ENCODE data around the gene PRRC2A. TPM values are rescaled to one million over a fixed set of nuclear protein-coding genes. Genes with fewer than 3 reads are reported as not detected.
A peak's percentile ranks its signal among the peaks of the same experiment; 100 is the strongest.

PRRC2A gene
- total RNA-seq, 1 donor from 2014 or later = 74.6 TPM

DNA sequence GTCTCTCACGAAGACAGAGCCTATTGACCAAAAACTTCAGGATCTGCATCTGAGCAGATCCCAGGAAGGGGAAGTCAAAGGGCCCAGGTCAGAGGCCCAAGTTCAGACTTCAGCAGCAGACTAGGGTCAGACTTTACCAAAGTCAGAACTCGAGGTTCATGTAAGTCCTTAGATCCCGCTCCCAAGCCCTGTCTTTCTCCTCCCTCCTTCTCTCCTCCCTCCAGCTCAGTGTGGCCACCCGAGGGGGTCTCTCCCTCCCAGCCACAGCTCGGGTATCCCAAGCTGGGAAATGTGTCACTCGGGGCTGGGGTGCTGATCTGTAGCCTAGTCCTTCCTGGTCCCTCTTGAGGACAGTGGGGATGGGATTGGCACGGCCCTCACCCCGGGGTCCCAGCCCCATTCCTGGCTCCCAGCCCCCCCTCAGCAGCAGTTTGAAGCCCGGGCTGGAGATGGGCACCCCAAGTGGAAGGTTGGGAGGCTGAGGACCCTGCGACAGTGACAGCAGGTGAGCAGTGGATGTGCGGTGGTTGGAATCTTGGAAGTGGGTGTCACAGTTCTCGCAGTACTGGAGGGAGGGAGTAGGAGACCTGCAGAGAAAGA, 41.7 kb downstream of the PRRC2A start:
- intact Hi-C loops (cut with DNase I) = no loop called here
- Histone ChIP-seq H3K27me3 (no peaks in the 10 kb centered on the region), H3K4me3 (no peak overlapping the region), H3K27ac (peak overlapping the region; percentile 95), H3K4me1 (peaks cover 72% of the 10 kb centered on the region), H3K9me3 (no peaks in the 10 kb centered on the region), H3K36me3 (peaks cover 0 to 14% of the 10 kb centered on the region in 2 donors)
- no peak for TF ChIP-seq POLR2A (IDR thresholded peaks at IDR 0.05)
- no peak for TF ChIP-seq CTCF (IDR thresholded peaks at IDR 0.05)
- no peak for TF ChIP-seq POLR2AphosphoS5 (IDR thresholded peaks at IDR 0.05; ENCODE audit: insufficient read depth in 1 of 2, low read depth in 1 of 2)
- DNase-seq (ENCODE audit: extremely low spot score in 2 of 2) = no peak

DNA sequence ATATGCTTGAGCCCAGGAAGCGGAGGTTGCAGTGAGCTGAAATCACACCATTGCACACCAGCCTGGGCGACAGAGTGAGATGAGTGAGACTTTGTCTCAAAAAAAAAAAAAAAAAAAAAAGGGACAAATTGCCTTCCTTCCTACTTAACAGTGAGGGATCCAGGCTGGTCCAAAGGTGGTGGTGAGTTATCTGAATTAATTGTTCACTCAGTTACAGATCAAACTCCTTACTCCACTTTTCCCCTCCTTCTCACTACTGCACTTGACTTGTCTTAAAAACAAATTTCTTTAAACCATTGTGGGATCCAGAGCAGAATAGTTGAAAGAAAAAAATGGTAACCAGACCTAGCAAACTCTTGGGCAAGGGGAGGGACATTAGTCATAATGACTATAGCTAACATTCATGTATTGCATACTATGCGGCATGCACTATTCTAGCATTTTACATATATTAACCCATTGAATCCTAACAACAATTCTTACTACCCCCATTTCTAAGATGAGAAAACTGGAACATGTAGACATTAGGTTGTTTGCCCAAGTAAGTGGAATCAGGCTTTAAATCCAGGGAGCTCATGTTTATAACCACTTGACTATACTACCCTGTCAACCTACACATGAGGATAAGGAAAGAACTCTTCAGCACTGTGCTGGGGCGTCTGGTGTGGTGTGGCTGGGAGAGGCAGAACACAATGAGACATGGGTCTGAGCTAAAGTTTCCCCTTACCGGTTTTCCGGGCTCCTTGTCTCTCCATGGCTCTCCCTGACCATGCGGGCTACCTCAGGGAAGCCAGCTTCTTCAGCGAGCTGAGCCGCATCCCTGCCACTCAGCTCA, 42.8 kb downstream of the PRRC2A start:
- peaks cover 75% of the 10 kb centered on the region for H3K4me1 ChIP-seq
- intact Hi-C loops (cut with DNase I) = no loop called here
- peaks cover 0 to 24% of the 10 kb centered on the region in 2 donors for H3K36me3 ChIP-seq
- peak overlapping the region; percentile 79 to 95 for H3K4me3 ChIP-seq
- DNase-seq (ENCODE audit: extremely low spot score in 2 of 2) = no peak
- H3K9me3 ChIP-seq = no peaks in the 10 kb centered on the region
- peak overlapping the region; percentile 95 for H3K27ac ChIP-seq
- H3K27me3 ChIP-seq = no peaks in the 10 kb centered on the region
- TF ChIP-seq POLR2AphosphoS5 (IDR thresholded peaks at IDR 0.05; ENCODE audit: insufficient read depth in 1 of 2, low read depth in 1 of 2) (no peak), CTCF (IDR thresholded peaks at IDR 0.05) (no peak), POLR2A (IDR thresholded peaks at IDR 0.05) (no peak)

- H3K4me1 ChIP-seq = peaks cover 71% of the 10 kb centered on the region
- H3K36me3 ChIP-seq = peaks cover 0 to 32% of the 10 kb centered on the region in 2 donors
- peak overlapping the region; percentile 79 to 95 for H3K4me3 ChIP-seq
- no peaks in the 10 kb centered on the region for H3K9me3 ChIP-seq
- DNase-seq (ENCODE audit: extremely low spot score in 2 of 2) = no peak
- no peaks in the 10 kb centered on the region for H3K27me3 ChIP-seq
- peak overlapping the region; percentile 95 for H3K27ac ChIP-seq
- TF ChIP-seq POLR2AphosphoS5 (IDR thresholded peaks at IDR 0.05; ENCODE audit: insufficient read depth in 1 of 2, low read depth in 1 of 2) = peak; percentile 24 to 50
- no peak for TF ChIP-seq POLR2A (IDR thresholded peaks at IDR 0.05)
- intact Hi-C loops (cut with DNase I) = no loop called here
Measured at GRCh38 chr6:31663961-31664789, 43.7 kb downstream of the PRRC2A start.

- intact Hi-C loops (cut with DNase I) = no loop called here
- peaks cover 0 to 40% of the 10 kb centered on the region in 2 donors for H3K36me3 ChIP-seq
- peaks cover 63% of the 10 kb centered on the region for H3K4me1 ChIP-seq
Measured at GRCh38 chr6:31664790-31665500, 44.4 kb downstream of the PRRC2A start, which contains the start of gene GPANK1. Gene GPANK1 (minus strand): TSS chr6:31664997. CDS start chr6:31664478, 519 bp downstream.

More at GRCh38 chr6:31664790-31665500, 44.4 kb downstream of the PRRC2A start, which contains the start of gene GPANK1:
- Histone ChIP-seq H3K4me3 (peak within 1 kb of the TSS; percentile 79 to 95), H3K27me3 (no peaks in the 10 kb centered on the region), H3K27ac (peak within 1 kb of the TSS; percentile 95), H3K9me3 (no peaks in the 10 kb centered on the region)
- no peak for TF ChIP-seq CTCF (IDR thresholded peaks at IDR 0.05)
- peak in 1 of 2 donors; percentile 98 for TF ChIP-seq POLR2AphosphoS5 (IDR thresholded peaks at IDR 0.05; ENCODE audit: insufficient read depth in 1 of 2, low read depth in 1 of 2)
- peak in 1 of 2 donors; percentile 60 for TF ChIP-seq POLR2A (IDR thresholded peaks at IDR 0.05)
- peak in 1 of 2 donors; percentile 96 for DNase-seq (ENCODE audit: extremely low spot score in 2 of 2)
